Measurements from ENCODE around the gene TCF7L2.
A peak's percentile ranks its signal among the peaks of the same experiment; 100 is the strongest.

TCF7L2 gene

GRCh38 chr10:112949875-112950507 is at the start of gene TCF7L2:
Gene TCF7L2, plus strand, starts transcription at chr10:112950247. Its CDS starts 510 bp downstream, at chr10:112950757.
- DNase-seq = peak; percentile 68

- DNase-seq = no peak
Measured at GRCh38 chr10:112902730-112903129, 47.3 kb upstream of the TCF7L2 start.

- no peak for DNase-seq
Measured at GRCh38 chr10:112904000-112904399, 46.0 kb upstream of the TCF7L2 start.

GRCh38 chr10:112906945-112907344 is 43.1 kb upstream of the TCF7L2 start:
- DNase-seq = no peak

- DNase-seq = no peak
Measured at GRCh38 chr10:112907893-112908292, 42.2 kb upstream of the TCF7L2 start.

GRCh38 chr10:112911206-112911605 is 38.8 kb upstream of the TCF7L2 start:
- DNase-seq = no peak

GRCh38 chr10:112912410-112912928 is 37.6 kb upstream of the TCF7L2 start:
- DNase-seq = no peak

DNA sequence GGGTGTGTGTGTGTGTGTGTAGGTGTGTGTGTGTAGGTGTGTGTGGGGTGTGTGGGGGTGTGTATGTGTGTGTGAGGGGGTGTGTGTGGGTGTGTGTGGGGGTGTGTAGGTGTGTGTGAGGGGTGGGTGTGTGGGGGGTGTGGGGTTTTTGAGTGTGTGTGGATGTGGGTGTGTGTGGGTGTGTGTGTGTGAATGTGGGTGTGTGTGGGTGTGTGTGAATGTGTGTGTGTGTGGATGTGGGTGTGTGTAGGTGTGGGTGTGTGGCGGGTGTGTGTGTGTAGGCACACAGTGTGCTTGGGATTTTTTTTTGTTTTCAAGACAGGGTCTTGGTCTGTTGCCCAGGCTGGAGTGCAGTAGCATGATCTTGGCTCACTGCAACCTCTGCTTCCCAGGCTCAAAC is 36.8 kb upstream of the TCF7L2 start:
- no peak for DNase-seq

DNA sequence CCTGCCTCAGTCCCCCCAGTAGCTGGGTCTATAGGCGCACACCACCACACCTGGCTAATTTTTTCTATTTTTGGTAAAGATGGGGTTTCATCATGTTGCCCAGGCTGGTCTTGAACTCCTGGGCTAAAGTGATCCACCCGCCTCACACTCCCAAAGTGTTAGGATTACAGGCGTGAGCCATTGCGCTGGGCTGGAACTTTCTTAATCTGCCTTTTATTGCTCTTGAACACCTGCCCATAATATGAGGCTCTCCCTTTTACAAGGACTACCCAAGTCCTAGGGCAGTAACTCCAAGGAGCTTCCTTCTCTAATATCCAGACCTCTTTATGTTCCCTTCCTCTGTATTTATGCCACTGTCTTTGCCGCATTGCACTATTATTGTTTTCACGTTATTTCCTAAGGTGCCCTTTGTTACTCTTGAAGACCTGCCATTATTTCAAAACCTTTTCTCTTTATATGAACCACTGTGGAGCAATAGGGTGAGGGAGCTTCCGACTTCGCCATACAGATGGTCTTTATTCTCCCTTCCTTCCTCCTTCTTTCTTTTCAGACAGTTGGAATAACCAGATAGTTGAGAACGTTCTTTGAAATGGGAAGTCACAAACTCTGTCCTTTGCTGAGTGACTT is 36.3 kb upstream of the TCF7L2 start:
- no peak for DNase-seq

- DNase-seq = no peak
Measured at GRCh38 chr10:112914288-112914952, 35.6 kb upstream of the TCF7L2 start.

GRCh38 chr10:112915590-112916572 is 34.2 kb upstream of the TCF7L2 start:
- DNase-seq = no peak

DNA sequence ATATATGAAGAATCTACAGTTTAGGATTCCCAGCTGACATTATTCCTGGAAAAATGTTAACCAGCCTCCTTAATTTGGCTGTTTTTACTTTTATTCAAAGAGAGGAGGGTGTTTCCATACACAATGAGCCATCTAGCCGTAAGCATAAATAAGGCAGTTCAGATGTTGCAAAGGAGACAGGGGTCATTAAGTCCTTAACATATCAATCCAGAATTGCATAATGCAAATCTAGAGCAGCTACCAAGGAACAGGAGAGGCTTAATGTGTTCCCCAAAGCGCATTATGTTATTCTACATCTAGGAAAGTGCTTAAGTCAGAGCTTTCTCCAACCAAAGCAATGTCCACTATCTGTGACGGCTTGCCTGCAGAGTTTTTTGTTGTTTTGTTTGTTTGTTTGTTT is 32.4 kb upstream of the TCF7L2 start:
- DNase-seq = no peak

GRCh38 chr10:112918771-112919170 is 31.3 kb upstream of the TCF7L2 start:
- DNase-seq = no peak

DNA sequence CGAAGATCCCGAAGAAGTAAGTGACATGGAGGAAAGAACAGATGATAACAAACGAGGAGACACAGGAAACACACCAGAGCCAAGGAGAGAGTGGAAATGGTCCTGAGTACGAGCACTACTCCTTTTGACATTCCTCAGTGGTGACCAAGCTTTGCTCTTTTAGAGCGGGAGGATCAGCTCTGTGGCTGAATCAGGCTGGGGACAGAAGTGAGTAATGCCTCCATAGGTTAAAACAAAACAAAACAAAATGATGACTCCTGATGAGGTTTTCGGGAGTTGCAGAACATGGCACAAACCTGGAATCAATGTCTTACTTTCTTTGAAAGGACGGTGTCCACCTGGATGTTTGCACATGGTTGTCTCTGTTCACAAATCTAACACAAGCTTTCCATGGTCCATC is 30.3 kb upstream of the TCF7L2 start:
- no peak for DNase-seq

- DNase-seq = no peak
Measured at GRCh38 chr10:112926906-112927688, 22.9 kb upstream of the TCF7L2 start.

GRCh38 chr10:112927980-112928379 is 22.1 kb upstream of the TCF7L2 start:
- no peak for DNase-seq

- no peak for DNase-seq
Measured at GRCh38 chr10:112932658-112933057, 17.4 kb upstream of the TCF7L2 start.

GRCh38 chr10:112934193-112934592 is 15.9 kb upstream of the TCF7L2 start:
- no peak for DNase-seq

- DNase-seq = no peak
Measured at GRCh38 chr10:112938808-112939482, 11.1 kb upstream of the TCF7L2 start.

DNA sequence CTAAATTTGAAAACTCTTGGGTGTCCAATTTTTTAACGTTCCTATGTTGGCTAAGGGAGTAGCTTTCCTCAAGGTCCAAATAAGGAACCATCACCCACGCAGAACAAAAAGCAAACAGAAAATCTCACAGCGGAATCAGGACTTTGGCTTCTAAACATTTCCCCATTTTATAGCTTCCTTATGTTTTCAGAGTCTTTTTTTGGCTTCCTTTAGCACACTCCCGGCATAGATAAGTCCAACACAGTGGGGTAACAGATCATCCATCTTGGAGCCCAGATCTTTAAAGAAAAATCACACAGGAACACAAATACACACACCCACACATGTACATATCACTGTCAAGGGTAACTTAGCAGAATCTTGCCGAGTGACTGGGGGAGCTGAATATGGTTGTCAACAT is 4.2 kb upstream of the TCF7L2 start:
- DNase-seq = no peak

- no peak for DNase-seq
Measured at GRCh38 chr10:112946649-112947048, 3.4 kb upstream of the TCF7L2 start.

All from activated CD8-positive, alpha-beta memory T cell treated with anti-CD3 and anti-CD28 coated beads, Interleukin-2, amount 50 U/mL, for 48 hours (primary cell).